ENCODE data around the gene STK36.

The STK36 gene

DNA sequence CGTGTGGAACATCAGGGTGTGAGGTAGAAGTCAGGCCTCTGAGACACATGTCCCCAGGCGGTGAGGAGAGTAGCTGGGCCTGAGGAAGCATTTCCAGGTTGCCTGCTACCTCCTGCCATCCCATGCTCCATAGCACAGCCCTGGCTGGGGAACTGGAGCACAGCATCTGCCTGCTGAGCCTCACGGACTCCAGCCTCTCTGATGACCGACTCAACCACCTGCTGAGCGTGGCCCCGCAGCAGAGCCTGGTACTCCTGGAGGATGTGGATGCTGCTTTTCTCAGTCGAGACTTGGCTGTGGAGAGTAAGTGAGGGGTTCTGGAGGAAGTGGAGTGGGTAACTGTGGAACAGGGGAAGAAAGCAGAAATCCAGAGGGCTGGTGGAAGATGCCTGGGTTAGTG lies 9.5 kb upstream of the STK36 start:
- no peak for DNase-seq

DNA sequence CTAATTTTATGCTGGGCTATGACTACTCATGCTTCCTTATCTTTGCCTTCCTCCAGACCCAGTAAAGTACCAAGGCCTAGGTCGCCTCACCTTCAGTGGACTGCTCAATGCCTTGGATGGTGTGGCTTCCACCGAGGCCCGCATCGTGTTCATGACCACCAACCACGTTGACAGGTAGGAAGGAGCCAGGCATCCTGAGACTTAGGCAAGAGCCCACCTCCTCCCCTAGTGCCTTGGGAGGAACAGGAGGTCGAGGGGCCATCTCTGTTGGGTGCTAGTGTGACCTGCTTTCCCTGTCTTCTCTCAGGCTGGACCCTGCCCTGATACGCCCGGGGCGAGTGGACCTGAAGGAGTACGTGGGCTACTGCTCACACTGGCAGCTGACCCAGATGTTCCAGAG lies 9.1 kb upstream of the STK36 start:
- DNase-seq: no peak

DNA sequence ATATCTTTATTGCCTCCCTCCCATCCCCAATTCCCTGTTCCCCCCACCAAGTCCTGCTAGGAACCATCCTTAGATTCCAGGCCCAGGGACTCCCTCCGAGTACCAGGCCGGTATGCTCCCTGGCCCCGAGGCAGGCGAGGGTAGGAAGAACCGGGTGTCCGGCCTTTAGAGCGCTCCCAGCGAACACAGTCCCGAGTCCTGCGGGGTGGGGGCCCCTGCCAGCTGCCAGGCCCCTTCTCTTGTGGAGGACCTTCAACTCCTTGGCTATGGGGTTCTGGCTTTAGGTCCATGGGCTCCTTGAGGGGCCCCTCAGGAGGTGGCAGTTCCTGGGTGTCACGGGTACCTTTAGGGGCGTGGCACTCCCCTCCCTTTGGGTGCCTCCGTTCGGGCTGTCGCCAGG lies 8.0 kb upstream of the STK36 start:
- no peak for DNase-seq

GRCh38 chr2:218664653-218665052 lies 7.2 kb upstream of the STK36 start:
- no peak for DNase-seq

DNA sequence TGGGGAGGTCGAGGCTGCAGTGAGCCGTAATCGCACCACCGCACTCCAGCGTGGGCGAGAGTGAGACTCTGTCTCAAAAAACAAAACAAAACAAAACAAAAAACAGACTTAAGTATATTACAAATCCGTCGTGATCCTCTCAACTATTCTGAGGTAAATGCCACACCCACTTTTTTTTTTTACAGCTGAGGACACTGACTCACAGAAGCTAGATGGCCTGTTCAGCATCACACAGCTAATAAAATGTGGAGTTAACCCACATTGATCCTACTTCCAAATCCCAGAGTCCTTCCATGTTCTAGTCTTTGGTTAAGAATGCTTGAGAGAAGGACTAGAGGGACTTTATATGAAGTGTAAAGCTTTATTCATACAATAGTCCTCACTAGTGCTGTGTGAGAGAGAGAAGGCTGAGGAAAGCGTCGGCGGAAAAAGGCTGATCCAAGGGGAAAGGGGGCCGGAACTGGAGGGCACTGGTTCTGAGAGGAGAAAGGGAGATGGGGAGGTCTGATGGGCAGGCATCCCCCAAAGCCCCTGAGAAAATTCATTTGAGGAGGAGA lies 711 bp upstream of the STK36 start:
- DNase-seq: peak; percentile 35

GRCh38 chr2:218679119-218679518 lies 7.2 kb downstream of the STK36 start:
- DNase-seq: no peak

- DNase-seq: no peak
Measured at GRCh38 chr2:218680061-218680460, 8.2 kb downstream of the STK36 start.

DNA sequence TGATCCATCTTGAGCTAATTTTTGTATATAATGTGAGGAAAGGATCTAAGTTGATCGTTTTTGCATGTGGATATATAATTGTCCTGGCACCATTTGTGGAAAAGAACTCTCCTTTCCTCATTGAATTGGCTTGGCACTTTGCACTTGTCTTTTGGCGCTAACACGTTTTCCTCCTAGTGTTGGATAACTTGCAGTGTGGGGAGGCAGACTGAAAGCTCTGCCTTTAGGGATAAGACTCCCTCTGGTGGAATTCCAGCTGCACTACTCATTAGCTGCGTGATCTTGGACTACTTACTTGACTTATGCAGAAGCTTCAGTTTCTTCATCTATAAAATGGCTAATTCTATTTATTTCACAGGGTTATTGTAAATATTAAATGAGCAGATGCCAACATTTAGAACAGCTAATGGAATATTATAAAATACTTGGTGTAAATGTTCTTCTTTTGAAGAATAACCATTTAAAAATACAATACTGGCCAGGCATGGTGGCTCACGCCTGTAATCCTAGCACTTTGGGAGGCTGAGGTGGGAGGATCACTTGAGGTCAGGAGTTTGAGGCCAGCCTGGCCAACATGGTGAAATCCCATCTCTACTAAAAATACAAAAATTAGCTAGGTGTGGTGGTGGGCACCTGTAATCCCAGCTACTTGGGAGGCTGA lies 15.6 kb downstream of the STK36 start:
- DNase-seq: peak; percentile 87

GRCh38 chr2:218691234-218691633 lies 19.3 kb downstream of the STK36 start:
- no peak for DNase-seq

GRCh38 chr2:218694405-218695145 lies 22.7 kb downstream of the STK36 start:
- no peak for DNase-seq

DNA sequence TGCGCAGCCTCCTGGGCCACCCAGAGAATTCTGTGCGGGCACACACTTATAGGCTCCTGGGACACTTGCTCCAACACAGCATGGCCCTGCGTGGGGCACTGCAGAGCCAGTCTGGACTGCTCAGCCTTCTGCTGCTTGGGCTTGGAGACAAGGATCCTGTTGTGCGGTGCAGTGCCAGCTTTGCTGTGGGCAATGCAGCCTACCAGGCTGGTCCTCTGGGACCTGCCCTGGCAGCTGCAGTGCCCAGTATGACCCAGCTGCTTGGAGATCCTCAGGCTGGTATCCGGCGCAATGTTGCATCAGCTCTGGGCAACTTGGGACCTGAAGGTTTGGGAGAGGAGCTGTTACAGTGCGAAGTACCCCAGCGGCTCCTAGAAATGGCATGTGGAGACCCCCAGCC lies 27.0 kb downstream of the STK36 start:
- no peak for DNase-seq

DNA sequence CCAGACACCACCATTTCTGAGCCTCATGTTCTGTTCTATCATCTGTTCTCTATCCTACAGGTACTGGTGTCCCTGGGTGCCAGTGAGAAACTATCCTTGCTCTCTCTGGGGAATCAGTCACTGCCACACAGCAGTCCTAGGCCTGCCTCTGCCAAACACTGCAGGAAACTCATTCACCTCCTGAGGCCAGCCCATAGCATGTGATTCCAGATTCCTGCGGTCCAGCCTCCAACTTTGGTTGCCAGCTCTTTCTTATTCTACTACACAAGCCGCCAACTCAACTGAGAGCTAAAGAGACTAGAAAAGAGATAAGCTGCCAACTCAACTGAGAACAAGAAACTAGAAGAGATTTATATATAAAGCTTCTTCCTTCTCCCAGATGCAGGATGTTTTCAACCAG lies 29.9 kb downstream of the STK36 start:
- DNase-seq: no peak

DNA sequence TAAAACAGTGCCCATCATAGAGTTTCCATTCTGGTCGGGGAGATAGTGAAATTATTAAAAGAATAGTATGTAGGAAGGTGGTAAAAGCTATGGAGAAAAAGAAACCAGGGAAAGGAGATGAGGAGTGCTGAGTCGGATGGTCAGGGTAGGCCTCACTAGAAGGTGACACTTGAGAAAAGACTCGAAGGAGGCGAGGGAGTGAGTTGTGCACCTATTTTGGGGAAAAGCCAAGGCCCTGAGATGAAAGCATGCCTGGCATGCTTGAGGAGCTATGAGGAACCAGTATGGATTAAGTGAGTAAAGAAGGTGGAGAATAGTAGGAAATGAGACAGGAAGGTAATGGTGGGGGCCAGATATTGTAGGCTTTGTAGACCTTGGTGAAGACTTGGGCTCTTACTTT lies 31.5 kb downstream of the STK36 start:
- DNase-seq: no peak

DNA sequence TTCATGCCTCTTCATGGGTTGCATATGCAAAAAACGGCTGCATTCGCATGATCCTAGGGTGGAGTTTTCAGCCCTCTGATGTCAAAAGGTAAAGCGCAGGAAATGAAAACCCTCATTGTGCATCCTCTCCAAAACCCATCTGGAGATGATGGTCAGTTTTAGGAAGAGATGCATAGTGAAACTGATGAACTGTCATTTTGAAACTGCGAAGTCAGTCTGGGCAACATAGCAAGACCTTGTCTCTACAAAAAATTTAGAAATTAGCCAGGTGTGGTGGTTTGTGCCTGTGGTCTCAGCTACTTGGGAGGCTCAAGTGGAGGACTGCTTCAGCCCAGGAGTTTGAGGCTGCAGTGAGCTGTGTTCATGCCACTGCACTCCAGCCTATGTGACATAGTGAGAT lies 36.2 kb downstream of the STK36 start:
- DNase-seq: no peak

GRCh38 chr2:218709908-218710307 lies 38.0 kb downstream of the STK36 start:
- DNase-seq: no peak

- DNase-seq: no peak
Measured at GRCh38 chr2:218710334-218710686, 38.4 kb downstream of the STK36 start.

DNA sequence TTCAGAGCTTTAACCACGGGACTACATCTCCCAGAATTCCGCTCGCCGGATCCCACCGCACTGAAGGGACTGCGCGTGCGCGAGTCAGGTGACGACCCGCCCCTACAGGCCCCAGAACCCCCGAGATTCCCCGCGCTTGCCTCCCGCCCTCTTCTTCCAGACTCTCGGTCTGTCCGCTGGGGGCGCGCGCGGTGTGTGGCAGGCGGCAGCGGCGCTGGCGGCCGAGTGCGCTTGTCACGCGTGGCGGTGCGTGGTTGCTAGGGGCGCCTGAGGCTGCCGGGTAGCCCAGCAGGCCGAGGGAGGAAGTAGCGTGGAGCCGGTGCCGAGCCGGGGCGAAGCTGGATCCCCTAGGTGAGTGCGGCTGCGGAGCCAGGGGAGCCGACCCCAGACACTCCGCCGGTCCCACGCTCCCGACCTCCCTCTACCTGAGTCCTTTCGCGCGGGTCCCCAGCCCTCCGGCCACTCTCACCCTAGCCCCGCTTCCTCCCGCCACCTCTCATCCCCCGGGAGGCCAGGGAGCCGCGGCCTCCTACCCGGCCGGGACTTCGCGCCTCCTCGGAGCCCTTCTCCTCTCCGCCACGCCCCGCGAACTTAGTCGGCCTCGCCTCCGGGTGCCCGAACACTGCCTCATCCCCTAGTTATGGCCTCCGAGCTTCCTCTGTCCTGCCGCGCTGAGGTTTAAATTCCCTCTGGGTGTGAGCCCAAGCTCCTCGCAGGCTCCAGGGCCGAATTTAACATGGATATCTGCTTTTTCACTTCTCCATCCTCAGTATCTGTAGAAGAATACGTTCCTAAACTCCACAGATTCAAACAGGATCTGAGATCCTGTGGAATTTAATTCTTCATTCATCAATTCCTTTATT lies 39.0 kb downstream of the STK36 start, which contains the start of gene TTLL4:
Gene TTLL4 (plus strand): TSS at position 149 of the 863 bp plus-strand sequence. CDS start 26,842 bp downstream, outside the sequence.
- DNase-seq: peak; percentile 97

- peak; percentile 25 for DNase-seq
Measured at GRCh38 chr2:218711550-218711929, 39.7 kb downstream of the STK36 start.

DNA sequence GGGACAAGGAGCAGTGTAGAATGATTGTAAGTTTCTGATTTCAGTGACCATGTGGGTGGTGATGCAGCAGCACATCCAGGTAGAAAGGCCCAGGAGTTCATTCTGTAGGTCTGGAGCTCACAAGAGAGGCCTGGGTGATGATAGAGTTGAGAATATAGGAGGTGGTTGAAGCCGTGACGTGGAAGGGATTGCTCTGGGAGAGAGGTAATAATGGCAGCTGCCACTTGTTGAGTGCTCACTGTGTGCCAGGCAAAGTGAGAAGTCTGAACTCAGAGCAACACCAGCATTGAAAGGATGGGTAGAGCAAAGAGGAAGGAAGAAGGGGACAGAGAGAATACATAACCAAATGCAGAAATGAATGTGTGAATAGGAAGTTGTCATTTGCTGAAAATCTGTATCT lies 42.0 kb downstream of the STK36 start:
- no peak for DNase-seq

DNA sequence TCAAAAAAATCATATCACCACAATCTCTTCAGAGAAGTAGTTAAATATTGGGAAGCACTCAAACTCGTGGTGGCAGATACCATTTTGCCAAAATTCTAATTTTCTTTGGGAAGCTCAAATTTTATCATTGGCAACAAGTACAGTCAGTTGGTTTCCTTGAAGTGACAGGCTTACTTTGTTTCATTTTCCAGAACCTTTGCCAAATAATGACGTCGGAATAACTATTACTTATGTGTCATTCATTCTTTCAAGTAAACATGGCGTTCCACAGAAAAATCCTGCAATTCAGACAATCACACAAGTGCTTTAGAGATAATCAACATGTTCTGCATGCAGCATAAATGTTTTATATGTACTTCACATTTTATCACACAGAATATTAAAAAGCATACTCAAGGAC lies 44.2 kb downstream of the STK36 start:
- no peak for DNase-seq

GRCh38 chr2:218717262-218717661 lies 45.4 kb downstream of the STK36 start:
- no peak for DNase-seq

GRCh38 chr2:218718058-218718457 lies 46.2 kb downstream of the STK36 start:
- DNase-seq: no peak

DNA sequence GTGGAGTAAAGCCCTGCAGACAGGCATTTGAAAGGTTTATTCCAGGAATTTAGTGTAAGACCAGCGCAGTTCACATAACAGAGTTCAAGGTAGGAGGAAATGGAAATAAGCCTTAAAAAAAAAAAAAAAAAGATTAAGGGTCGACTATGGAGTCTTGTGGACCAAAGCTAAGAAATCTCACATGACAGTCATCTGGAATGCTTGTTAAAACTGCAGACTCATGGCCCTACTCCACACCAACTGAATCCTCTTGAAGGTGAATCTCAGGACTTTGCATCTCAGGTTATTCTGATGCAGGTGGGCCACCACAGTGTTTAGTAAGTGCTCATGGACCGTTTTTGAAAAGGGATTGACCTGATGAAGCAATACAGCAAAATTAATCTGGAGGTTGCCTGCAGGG lies 47.6 kb downstream of the STK36 start:
- DNase-seq: no peak
